ENCODE measurements around the gene KRTAP10-3.

KRTAP10-3 gene

DNA sequence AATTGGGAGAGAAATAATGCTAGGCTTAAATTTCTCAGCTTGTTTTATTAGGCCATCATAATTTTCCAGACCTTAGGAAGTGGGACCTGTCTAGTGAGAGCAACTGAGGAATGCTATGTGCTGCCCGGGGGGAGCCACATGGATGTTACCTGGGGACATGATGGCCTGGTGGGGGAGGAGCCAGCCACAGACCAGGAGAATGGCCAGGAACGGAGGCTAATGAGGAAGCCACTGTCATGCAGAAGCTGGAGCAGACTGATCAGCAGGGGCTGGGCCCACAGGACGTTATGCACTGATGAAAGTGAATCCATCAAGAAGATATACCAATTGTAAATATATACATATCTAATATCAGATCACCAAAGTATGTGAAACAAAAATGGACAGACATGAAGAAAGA, 14.0 kb downstream of the KRTAP10-3 start:
- in situ Hi-C loops (cut with HindIII; ENCODE audit: low pct_unique_long_range_greater_than_20kb, low sequenced_read_pairs), result no loop called here

DNA sequence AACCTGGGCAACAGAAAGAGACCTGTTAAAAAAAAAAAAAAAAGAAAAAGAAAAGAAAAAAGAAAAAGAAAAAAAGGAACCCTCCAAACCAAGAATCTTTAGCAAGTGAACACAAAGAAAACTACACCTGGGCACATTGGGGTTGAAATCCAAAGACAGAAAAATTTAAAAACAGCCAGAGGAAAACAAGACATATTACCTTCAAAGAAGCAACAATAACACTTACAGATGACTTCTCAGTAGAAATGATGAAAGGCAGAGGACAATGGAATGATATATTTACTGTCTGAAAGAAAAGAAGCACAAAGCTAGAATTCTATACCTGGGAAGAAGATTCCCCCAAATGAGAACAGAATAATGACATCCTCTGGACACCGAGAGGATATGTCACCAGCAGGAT, 15.9 kb downstream of the KRTAP10-3 start:
- in situ Hi-C loops (cut with HindIII; ENCODE audit: low pct_unique_long_range_greater_than_20kb, low sequenced_read_pairs), result no loop called here
- DNase-seq (ENCODE audit: low read depth in 1 of 2, low spot score in 1 of 2), result no peak
- no peak for TF ChIP-seq JUND (IDR thresholded peaks at IDR 0.05; ENCODE audit: low read depth)

More for the DNA sequence above, 14.0 kb downstream of the KRTAP10-3 start:
- no peak for DNase-seq (ENCODE audit: low read depth in 1 of 2, low spot score in 1 of 2)
- no peak for TF ChIP-seq JUND (IDR thresholded peaks at IDR 0.05; ENCODE audit: low read depth)

DNA sequence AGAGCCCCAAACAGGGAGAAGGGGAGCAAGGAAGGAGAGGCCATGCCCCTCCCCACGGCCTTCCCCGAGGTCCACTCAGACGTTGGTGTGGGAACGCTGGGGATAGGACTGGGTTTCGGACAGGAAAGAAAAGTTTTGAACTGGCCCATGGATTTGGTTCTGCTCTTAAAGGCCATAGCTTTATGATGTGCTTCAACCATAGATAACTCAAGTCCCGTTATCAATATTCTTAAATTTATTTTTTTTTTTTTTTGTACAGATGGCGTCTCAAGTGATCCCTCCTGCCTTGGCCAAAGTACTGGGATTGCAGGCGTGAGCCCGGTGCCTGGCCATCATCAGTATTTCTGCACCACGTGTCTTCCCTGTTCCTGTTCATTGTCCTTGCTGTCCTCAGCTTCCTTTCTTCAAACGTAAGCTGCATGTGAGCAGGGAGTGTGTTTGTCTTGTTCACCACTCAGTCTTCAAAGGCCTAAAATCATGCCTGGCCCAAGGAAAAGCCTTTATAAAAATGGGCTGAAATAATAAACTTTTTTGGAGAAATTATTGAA, 17.8 kb downstream of the KRTAP10-3 start:
- DNase-seq (ENCODE audit: low read depth in 1 of 2, low spot score in 1 of 2), result no peak
- in situ Hi-C loops (cut with HindIII; ENCODE audit: low pct_unique_long_range_greater_than_20kb, low sequenced_read_pairs), result no loop called here
- TF ChIP-seq JUND (IDR thresholded peaks at IDR 0.05; ENCODE audit: low read depth), result no peak

DNA sequence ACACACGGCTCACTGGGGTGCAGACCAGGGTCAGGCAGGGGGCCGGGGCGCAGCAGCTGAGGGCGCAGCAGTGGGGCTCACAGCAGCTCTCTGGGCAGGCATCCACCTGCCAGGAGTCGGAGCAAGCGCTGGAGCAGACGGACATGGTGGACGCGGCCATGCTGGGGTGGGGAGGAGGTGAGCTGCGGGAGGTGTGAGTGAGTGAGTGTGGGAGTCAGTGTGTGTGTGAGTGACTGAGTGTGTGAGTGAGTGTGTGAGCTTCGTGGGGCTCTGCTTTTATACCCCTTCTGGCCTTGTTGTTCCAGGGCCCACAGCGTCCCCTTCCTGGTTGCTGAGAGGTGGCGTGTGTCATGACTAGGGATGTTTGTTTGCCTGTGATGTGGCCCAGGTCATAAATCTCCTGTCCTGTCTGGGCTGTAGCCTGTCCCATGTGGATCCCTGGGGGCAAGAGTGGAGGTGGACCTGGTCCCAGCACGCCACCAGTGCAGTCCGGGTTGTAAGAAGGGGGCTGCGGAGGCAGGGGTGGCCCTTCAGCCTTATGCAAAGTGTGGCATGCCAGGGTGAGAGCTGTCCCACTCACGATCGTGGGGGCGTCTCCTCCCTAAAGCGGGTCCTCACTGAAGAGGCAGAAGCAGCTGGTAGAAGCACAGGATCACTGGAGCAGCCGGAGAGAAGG, 18.5 kb downstream of the KRTAP10-3 start, which contains the start of gene KRTAP10-1:
Gene KRTAP10-1 (minus strand): TSS at position 205 of the 676 bp plus-strand sequence. CDS start 45 bp downstream, at position 160.
- TF ChIP-seq JUND (IDR thresholded peaks at IDR 0.05; ENCODE audit: low read depth), result no peak
- no peak for DNase-seq (ENCODE audit: low read depth in 1 of 2, low spot score in 1 of 2)
- in situ Hi-C loops (cut with HindIII; ENCODE audit: low pct_unique_long_range_greater_than_20kb, low sequenced_read_pairs), result no loop called here

DNA sequence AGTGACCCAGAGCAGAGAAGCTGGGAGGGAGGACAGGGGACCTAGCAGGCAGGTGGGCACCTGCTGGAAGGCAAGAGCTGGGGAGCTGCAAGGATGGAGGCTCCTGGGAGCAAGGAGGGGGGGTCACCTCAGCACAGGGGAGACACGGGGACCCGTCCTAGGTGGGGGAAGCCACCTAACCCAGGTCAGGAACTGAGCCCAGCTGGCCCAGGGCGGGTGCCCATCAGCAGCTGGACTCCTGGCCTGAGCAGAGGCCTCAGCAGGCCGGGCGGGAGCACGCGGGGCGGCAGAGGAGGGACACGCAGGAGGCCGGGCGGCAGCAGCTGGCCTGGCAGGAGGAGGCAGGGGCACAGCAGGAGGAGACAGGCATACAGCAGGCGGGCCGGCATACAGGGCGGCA, 19.5 kb downstream of the KRTAP10-3 start:
- TF ChIP-seq JUND (IDR thresholded peaks at IDR 0.05; ENCODE audit: low read depth), result no peak
- no peak for DNase-seq (ENCODE audit: low read depth in 1 of 2, low spot score in 1 of 2)
- in situ Hi-C loops (cut with HindIII; ENCODE audit: low pct_unique_long_range_greater_than_20kb, low sequenced_read_pairs), result no loop called here

DNA sequence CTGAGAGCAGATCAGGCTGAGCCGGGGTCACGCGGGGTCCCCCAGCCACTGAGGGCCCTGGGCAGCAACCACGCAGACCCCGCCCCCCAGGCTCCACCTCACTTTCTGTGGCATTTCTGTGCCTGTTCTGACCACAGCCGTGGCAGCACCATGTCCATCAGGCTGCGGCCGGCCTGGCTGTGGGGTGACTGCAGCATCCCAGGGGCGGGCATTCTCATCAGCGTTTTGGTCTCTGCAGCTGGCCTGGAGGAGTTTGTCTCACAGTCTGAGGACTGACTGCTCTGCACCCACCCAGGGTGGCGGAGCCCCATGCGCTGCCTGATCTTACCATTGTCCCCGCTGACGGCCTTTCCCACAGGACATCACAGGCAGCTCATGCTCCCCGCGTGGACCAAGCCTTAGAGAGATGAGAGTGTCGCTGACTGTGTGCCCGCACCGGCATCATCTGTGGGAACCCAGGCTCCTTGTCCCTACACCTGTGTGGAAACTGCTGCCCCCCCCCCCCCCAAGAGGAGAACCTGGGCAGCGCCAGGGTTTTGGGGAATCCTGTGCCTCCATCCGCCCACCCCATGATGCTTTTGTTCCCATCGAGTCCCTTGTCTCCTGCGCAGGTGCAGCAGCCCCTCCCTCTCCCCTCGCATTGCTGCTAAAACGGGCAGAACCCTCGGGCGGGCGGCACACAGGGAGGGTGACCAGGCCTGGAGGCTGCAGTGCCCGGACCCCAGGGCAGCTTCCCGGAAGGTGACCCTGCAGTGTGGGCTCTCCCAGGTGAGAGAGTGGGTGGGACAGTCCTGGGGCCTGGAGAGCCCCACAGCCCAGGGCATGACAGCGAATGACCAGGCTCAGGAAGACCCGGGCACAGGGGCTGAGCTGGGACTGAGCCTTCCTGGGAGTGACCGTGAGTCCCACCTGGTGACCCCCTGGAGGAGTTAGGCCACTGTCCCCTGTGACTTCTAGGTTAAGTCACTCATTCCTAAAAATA, 20.4 kb downstream of the KRTAP10-3 start:
- no peak for DNase-seq (ENCODE audit: low read depth in 1 of 2, low spot score in 1 of 2)
- in situ Hi-C loops (cut with HindIII; ENCODE audit: low pct_unique_long_range_greater_than_20kb, low sequenced_read_pairs), result no loop called here
- no peak for TF ChIP-seq JUND (IDR thresholded peaks at IDR 0.05; ENCODE audit: low read depth)

DNA sequence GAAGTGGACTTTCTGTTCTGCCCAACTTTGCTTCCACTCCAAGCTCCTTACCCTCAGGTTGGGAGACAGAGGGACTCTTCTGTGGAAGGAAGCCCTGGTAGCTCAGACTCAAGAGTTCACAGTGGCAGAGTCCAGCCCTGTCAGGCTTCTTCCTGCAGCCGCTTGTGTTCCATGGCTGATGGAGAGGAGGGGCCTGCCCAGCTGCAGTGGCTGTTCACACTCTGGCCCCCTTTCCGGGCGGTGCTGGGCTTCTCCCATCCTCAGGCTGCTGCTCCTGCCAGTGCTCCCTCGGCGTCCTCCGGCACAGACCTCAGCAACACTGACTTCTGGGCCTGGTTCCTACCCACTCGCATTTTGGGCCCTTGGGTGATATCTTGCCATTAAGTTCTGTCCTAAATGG, 22.6 kb downstream of the KRTAP10-3 start:
- no peak for DNase-seq (ENCODE audit: low read depth in 1 of 2, low spot score in 1 of 2)
- TF ChIP-seq JUND (IDR thresholded peaks at IDR 0.05; ENCODE audit: low read depth), result no peak
- in situ Hi-C loops (cut with HindIII; ENCODE audit: low pct_unique_long_range_greater_than_20kb, low sequenced_read_pairs), result no loop called here

DNA sequence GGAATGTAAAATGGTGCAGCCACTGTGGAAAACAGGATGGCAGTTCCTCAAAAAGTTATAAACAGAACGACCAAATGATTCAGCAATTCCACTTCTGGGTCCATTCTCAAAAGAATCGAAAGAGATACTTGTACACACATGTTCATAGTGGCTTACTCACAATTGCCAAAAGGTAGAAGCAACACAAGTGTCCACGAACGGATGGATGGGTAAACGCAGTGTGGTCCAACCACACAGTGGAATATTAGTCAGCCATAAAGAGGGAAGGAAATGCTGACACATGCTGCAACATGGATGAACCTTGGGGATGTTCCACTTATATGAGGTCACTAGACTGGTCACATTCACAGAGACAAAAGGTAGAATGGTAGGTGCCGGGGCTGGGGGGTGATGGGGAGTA, 23.9 kb downstream of the KRTAP10-3 start:
- no peak for TF ChIP-seq JUND (IDR thresholded peaks at IDR 0.05; ENCODE audit: low read depth)
- in situ Hi-C loops (cut with HindIII; ENCODE audit: low pct_unique_long_range_greater_than_20kb, low sequenced_read_pairs), result no loop called here
- DNase-seq (ENCODE audit: low read depth in 1 of 2, low spot score in 1 of 2), result no peak

DNA sequence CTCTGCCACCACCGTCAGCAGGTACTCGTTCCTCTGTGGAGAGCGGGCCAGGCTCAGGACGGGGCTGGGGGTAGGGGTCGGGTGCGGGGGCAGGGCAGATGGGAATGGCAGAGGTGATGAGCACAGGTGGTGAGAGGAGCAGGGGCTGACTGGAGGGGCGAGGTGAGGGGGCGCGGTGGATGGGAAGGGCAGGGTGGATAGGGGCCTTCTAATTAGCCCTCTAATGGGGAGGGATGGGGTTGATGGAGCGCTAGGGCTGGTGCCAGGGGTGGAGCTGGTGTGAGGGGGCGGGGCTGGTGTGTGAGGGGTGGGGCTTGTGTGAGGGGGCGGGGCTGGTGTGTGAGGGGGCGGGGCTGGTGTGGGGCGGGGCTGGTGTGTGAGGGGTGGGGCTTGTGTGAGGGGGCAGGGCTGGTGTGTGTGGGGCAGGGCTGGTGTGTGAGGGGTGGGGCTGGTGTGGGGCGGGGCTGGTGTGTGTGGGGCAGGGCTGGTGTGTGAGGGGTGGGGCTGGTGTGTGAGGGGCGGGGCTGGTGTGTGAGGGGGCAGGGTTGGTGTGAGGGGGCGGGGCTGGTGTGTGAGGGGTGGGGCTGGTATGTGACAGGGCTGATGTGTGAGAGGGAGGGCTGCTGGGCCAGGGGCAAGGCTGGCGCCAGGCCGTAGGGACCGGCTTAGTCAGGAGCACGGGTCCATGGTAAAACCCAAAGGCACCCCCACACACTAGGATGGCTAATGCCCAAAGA, 24.5 kb downstream of the KRTAP10-3 start:
- in situ Hi-C loops (cut with HindIII; ENCODE audit: low pct_unique_long_range_greater_than_20kb, low sequenced_read_pairs), result no loop called here
- DNase-seq (ENCODE audit: low read depth in 1 of 2, low spot score in 1 of 2), result peak in 1 of 2 experiments; percentile 64
- TF ChIP-seq JUND (IDR thresholded peaks at IDR 0.05; ENCODE audit: low read depth), result no peak

DNA sequence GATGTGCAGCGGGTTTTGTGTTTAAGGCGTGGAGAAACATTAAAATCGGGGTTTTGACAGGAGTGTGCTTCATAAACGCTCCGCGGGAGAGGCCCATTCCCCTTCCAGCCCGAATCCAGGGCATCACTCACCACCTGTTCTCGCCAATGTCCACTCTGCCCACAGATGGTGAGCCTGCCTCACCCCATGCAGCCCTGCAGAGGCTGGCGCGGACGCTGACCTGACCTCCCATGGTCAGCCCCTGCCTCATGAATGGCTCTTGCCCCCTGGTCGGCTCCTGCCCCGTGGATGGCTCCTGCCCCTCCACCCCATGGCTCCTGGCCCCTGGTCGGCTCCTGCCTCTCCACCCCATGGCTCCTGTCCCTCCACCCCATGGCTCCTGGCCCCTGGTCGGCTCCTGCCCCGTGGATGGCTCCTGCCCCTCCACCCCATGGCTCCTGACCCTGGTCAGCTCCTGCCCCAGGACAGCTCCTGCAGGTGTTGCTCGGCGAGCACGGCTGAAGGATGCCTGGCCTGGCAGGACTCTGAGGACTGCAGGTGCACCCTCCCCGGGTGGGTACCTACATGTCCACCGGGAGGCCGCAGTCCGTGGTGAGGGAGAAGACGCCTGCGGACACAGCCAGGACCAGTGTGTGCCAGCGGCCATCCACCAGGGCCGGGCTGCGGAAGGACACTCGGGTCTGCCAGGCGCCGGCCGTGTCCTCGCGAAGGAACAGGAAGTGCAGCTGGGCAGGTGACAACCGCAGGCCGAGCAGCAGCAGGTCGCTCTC, 25.3 kb downstream of the KRTAP10-3 start:
- no peak for TF ChIP-seq JUND (IDR thresholded peaks at IDR 0.05; ENCODE audit: low read depth)
- no peak for DNase-seq (ENCODE audit: low read depth in 1 of 2, low spot score in 1 of 2)
- in situ Hi-C loops (cut with HindIII; ENCODE audit: low pct_unique_long_range_greater_than_20kb, low sequenced_read_pairs), result no loop called here

DNA sequence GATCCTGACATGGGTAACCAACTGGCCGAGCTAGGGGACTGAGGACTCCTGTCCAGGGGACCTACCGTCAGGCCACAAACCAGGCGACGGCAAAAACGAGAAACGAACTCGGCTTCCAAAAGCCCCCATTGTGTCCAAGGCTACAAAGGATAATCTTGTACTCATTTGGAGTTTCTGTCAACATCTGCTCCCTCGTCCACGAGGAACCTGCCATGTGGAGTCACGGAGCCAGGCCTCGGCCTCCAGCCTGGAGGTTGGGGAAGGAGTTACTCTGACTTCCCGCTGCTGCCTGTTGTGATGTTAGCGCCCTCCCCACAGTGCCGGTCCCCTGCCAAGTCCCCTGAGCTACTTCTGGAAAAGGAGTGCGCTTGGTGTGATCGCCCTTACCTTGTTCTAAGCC, 25.9 kb downstream of the KRTAP10-3 start:
- DNase-seq (ENCODE audit: low read depth in 1 of 2, low spot score in 1 of 2), result no peak
- no peak for TF ChIP-seq JUND (IDR thresholded peaks at IDR 0.05; ENCODE audit: low read depth)

More for the DNA sequence above, 25.9 kb downstream of the KRTAP10-3 start:
- in situ Hi-C loops (cut with HindIII; ENCODE audit: low pct_unique_long_range_greater_than_20kb, low sequenced_read_pairs), result no loop called here

All from T47D (cell line).